ENCODE measurements around the gene CHAF1B. TPM values are rescaled to one million over a fixed set of nuclear protein-coding genes. Genes with fewer than 3 reads are reported as not detected.
A peak's percentile ranks its signal among the peaks of the same experiment; 100 is the strongest.

Gene CHAF1B
- total RNA-seq, 1 donor: 1.8 TPM

DNA sequence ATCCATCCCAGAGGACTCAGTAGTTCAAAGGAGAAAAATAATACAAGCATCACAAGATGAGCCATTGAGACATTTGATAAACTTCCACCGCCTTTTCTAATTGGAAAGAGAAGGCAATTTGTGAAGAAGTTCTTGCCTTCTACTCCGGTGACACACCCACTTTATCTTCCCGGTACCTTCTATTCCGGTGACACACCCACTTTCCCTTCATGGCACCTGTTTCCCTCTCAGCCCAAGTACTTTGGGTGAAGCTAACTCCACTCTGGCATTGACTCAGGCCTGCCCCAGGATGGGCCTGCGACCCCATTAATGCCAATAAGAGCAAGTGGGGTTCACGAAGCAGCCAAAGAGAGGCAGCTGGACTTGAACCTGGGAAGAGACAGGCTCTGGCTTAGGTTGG is 56.5 kb downstream of the CHAF1B start:
- no peaks in the 10 kb centered on the region for H4K20me1 ChIP-seq (ENCODE audit: insufficient read depth, low read length)
- no peak for DNase-seq (ENCODE audit: insufficient read length, low spot score, missing footprints)
- no peaks in the 10 kb centered on the region for H3K36me3 ChIP-seq (ENCODE audit: insufficient read depth, low read length)
- no peak for TF ChIP-seq CTCF (IDR thresholded peaks at IDR 0.05; ENCODE audit: extremely low read depth, low read depth, low read length)
- no peak overlapping the region for H3K4me3 ChIP-seq (ENCODE audit: insufficient read depth, low read length)
- no peaks in the 10 kb centered on the region for H3K9me3 ChIP-seq (ENCODE audit: low read depth, low read length)
- peaks cover 14% of the 10 kb centered on the region for H3K4me1 ChIP-seq (ENCODE audit: insufficient read depth, low read length)
- H3K27me3 ChIP-seq (ENCODE audit: insufficient read depth, low read length): no peaks in the 10 kb centered on the region
- H3K79me2 ChIP-seq (ENCODE audit: insufficient read depth, low read length): no peaks in the 10 kb centered on the region
- no peak overlapping the region for H3K4me2 ChIP-seq (ENCODE audit: insufficient read depth, low read length)
- no peak overlapping the region for H3K27ac ChIP-seq (ENCODE audit: low read depth, low read length)
- no peak overlapping the region for H2AFZ ChIP-seq (ENCODE audit: low read length)

GRCh38 chr21:36446301-36446700 is 61.1 kb downstream of the CHAF1B start:
- peak overlapping the region; percentile 41 for H2AFZ ChIP-seq (ENCODE audit: low read length)
- peaks cover 4% of the 10 kb centered on the region for H3K36me3 ChIP-seq (ENCODE audit: insufficient read depth, low read length)
- peaks cover 5% of the 10 kb centered on the region for H3K4me1 ChIP-seq (ENCODE audit: insufficient read depth, low read length)
- no peaks in the 10 kb centered on the region for H3K27me3 ChIP-seq (ENCODE audit: insufficient read depth, low read length)
- no peak overlapping the region for H3K4me2 ChIP-seq (ENCODE audit: insufficient read depth, low read length)
- H3K27ac ChIP-seq (ENCODE audit: low read depth, low read length): no peak overlapping the region
- H4K20me1 ChIP-seq (ENCODE audit: insufficient read depth, low read length): no peaks in the 10 kb centered on the region
- no peaks in the 10 kb centered on the region for H3K9me3 ChIP-seq (ENCODE audit: low read depth, low read length)
- H3K79me2 ChIP-seq (ENCODE audit: insufficient read depth, low read length): peaks cover 5% of the 10 kb centered on the region
- DNase-seq (ENCODE audit: insufficient read length, low spot score, missing footprints): no peak
- TF ChIP-seq CTCF (IDR thresholded peaks at IDR 0.05; ENCODE audit: extremely low read depth, low read depth, low read length): no peak
- no peak overlapping the region for H3K4me3 ChIP-seq (ENCODE audit: insufficient read depth, low read length)

DNA sequence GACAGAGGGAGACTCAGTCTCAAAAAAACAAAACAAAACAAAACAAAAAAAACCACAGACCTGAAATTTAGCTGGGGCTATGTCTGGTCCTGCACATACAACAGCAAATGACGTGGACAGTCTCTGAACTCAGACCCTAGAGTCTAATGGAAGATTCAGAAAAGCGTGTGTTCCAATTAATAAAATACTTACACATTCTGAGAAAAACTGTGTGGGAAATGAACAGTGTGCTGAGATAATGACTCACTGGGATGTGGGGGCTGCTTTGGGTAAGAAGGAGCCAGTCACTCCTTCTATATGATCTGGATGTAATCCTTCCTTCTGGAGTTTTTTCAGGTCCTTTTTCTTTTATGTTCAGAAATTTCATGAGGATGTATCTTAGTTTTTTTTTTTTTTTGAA is 65.3 kb downstream of the CHAF1B start:
- H3K4me3 ChIP-seq (ENCODE audit: insufficient read depth, low read length): no peak overlapping the region
- no peaks in the 10 kb centered on the region for H3K27me3 ChIP-seq (ENCODE audit: insufficient read depth, low read length)
- TF ChIP-seq CTCF (IDR thresholded peaks at IDR 0.05; ENCODE audit: extremely low read depth, low read depth, low read length): no peak
- peaks cover 8% of the 10 kb centered on the region for H3K79me2 ChIP-seq (ENCODE audit: insufficient read depth, low read length)
- H2AFZ ChIP-seq (ENCODE audit: low read length): peak overlapping the region; percentile 46
- H3K4me1 ChIP-seq (ENCODE audit: insufficient read depth, low read length): peaks cover 20% of the 10 kb centered on the region
- no peak overlapping the region for H3K4me2 ChIP-seq (ENCODE audit: insufficient read depth, low read length)
- peaks cover 4% of the 10 kb centered on the region for H3K36me3 ChIP-seq (ENCODE audit: insufficient read depth, low read length)
- DNase-seq (ENCODE audit: insufficient read length, low spot score, missing footprints): peak; percentile 91
- no peaks in the 10 kb centered on the region for H3K9me3 ChIP-seq (ENCODE audit: low read depth, low read length)
- peak overlapping the region; percentile 72 for H3K27ac ChIP-seq (ENCODE audit: low read depth, low read length)
- no peaks in the 10 kb centered on the region for H4K20me1 ChIP-seq (ENCODE audit: insufficient read depth, low read length)

DNA sequence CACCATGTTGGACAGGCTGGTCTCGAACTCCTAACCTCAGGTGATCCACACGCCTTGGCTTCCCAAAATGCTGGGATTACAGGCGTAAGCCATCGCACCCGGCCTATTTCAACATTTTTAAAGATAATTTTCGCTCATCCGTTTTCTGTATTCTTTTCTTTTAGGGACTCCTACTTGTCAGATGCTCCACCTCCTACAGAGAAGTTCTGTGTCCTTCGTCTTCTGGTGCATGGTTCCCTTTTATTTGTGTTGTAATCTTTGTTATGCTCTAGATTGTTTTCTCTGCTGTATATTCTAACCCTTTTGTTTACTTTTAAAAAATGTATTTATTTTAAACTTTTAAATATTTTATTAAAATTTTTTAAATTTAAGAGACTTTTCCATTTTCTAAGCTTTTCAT is 66.3 kb downstream of the CHAF1B start:
- no peak overlapping the region for H3K4me3 ChIP-seq (ENCODE audit: insufficient read depth, low read length)
- no peaks in the 10 kb centered on the region for H3K9me3 ChIP-seq (ENCODE audit: low read depth, low read length)
- no peak overlapping the region for H2AFZ ChIP-seq (ENCODE audit: low read length)
- H3K27me3 ChIP-seq (ENCODE audit: insufficient read depth, low read length): no peaks in the 10 kb centered on the region
- peaks cover 8% of the 10 kb centered on the region for H3K79me2 ChIP-seq (ENCODE audit: insufficient read depth, low read length)
- H3K4me2 ChIP-seq (ENCODE audit: insufficient read depth, low read length): no peak overlapping the region
- no peak for DNase-seq (ENCODE audit: insufficient read length, low spot score, missing footprints)
- no peaks in the 10 kb centered on the region for H4K20me1 ChIP-seq (ENCODE audit: insufficient read depth, low read length)
- peaks cover 20% of the 10 kb centered on the region for H3K4me1 ChIP-seq (ENCODE audit: insufficient read depth, low read length)
- no peak for TF ChIP-seq CTCF (IDR thresholded peaks at IDR 0.05; ENCODE audit: extremely low read depth, low read depth, low read length)
- H3K27ac ChIP-seq (ENCODE audit: low read depth, low read length): no peak overlapping the region
- peaks cover 4% of the 10 kb centered on the region for H3K36me3 ChIP-seq (ENCODE audit: insufficient read depth, low read length)

Measured in osteoblast (primary cell).